Mucosa of rectum (tissue), 2 donors: Measurements from ENCODE around the gene LIPI.
"Not testable (repeated sequence)": the region's sequence is repeated elsewhere in the genome, so short reads cannot be mapped to it uniquely, and the experiment has no call there.

Source experiments
- H3K27ac ChIP-seq, 2 donors: one replicate each; pipeline ENCODE4 v1.7.0; 2013; ENCODE audit warnings: inconsistent platforms in 2 of 2, low read depth in 2 of 2, low read length in 2 of 2
- H3K27me3 ChIP-seq, 2 donors: one replicate each; pipeline ENCODE4 v1.7.0; 2013; ENCODE audit warnings: low read length in 2 of 2; ENCODE audit not compliant: control insufficient read depth in 2 of 2, insufficient read depth in 2 of 2
- H3K36me3 ChIP-seq, 2 donors: one replicate each; pipeline ENCODE4 v1.7.0; 2013; ENCODE audit warnings: low read length in 2 of 2; ENCODE audit not compliant: control insufficient read depth in 2 of 2, insufficient read depth in 2 of 2
- H3K4me1 ChIP-seq, 2 donors: one replicate each; pipeline ENCODE4 v1.7.0; 2013; ENCODE audit warnings: low read length in 2 of 2, mild to moderate bottlenecking in 1 of 2; ENCODE audit not compliant: control insufficient read depth in 2 of 2, insufficient read depth in 2 of 2
- H3K4me3 ChIP-seq, 2 donors: one replicate each; pipeline ENCODE4 v1.7.0; 2013; ENCODE audit warnings: low read length in 2 of 2
- H3K9ac ChIP-seq, 2 donors: one replicate each; pipeline ENCODE4 v1.7.0; 2013; ENCODE audit warnings: low read length in 2 of 2, low read depth in 1 of 2, mild to moderate bottlenecking in 1 of 2
- H3K9me3 ChIP-seq, 2 donors: one replicate each; pipeline ENCODE4 v1.7.0; 2013; ENCODE audit warnings: low read length in 2 of 2; ENCODE audit not compliant: control insufficient read depth in 2 of 2
- donor health status: healthy.
- donor health status: Normal muscosa, but diverticular disease.

Gene LIPI

DNA sequence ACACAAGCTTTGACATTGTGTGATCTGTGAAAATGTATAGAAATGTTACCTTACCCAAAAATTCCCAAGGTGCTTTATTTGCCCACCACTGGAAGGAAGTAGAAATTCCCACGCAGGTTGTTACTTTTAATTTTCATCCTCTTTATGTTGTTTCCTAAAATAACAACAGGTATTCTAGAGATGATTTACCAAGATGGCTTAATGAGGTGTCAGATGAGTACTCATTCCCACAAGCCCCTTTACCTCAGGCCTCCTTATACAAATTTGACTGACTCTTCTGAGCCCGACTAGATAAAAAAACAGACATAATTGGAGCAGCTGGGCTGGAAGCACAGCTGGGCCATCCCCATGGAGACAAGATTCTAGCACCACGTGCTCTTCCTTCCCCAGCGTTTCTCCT is 114.6 kb downstream of the LIPI start:
- Histone ChIP-seq H3K27me3 (no peaks in the 10 kb centered on the region), H3K36me3 (no peaks in the 10 kb centered on the region), H3K9ac (no peak overlapping the region), H3K4me3 (no peak overlapping the region), H3K27ac (no peak overlapping the region), H3K4me1 (no peaks in the 10 kb centered on the region), H3K9me3 (no peaks in the 10 kb centered on the region)

- Histone ChIP-seq H3K4me3 (no peak overlapping the region), H3K27ac (no peak overlapping the region), H3K4me1 (no peaks in the 10 kb centered on the region), H3K9me3 (no peaks in the 10 kb centered on the region), H3K27me3 (no peaks in the 10 kb centered on the region), H3K9ac (no peak overlapping the region), H3K36me3 (no peaks in the 10 kb centered on the region)
These were observed 115.7 kb downstream of the LIPI start for GRCh38 chr21:14095056-14095455.

DNA sequence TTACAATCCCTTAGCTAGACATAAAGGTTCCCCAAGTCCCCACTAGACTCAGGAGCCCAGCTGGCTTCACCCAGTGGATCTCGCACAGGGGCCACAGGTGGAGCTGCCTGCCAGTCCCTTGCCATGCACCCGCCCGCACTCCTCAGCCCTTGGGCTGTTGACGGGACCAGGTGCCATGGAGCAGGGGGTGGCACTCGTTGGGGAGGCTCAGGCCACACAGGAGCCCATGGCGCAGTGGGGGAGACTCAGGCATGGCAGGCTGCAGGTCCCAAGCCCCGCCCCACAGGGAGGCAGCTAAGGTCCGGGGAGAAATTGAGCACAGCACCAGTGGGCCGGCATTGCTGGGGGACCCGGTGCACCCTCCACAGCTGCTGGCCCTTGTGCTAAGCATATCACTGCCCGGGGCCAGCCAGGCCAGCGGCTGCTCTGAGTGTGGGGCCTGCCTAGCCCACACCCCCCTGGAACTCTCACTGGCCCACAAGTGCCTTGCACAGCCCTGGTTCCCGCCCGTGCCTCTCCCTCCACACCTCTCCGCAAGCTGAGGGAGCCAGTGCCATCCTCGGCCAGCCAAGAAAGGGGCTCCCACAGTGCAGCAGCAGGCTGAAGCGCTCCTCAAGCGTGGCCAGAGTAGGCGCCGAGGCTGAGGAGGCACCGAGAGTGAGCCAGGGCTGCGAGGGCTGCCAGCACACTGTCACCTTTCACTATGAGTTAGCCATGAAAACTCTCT is 117.8 kb downstream of the LIPI start:
- Histone ChIP-seq H3K27ac (no peak overlapping the region), H3K27me3 (no peaks in the 10 kb centered on the region), H3K4me1 (no peaks in the 10 kb centered on the region), H3K9ac (no peak overlapping the region), H3K4me3 (no peak overlapping the region), H3K36me3 (no peaks in the 10 kb centered on the region), H3K9me3 (no peaks in the 10 kb centered on the region)

GRCh38 chr21:14090184-14090583 is 120.6 kb downstream of the LIPI start:
- not testable (repeated sequence) for H3K27ac ChIP-seq

GRCh38 chr21:14088391-14088790 is 122.4 kb downstream of the LIPI start:
- Histone ChIP-seq H3K4me3 (no peak overlapping the region), H3K27ac (no peak overlapping the region), H3K27me3 (no peaks in the 10 kb centered on the region), H3K9me3 (no peaks in the 10 kb centered on the region), H3K9ac (no peak overlapping the region), H3K4me1 (no peaks in the 10 kb centered on the region), H3K36me3 (no peaks in the 10 kb centered on the region)

More at GRCh38 chr21:14090184-14090583, 120.6 kb downstream of the LIPI start:
- not testable (repeated sequence) for H3K36me3 ChIP-seq, H3K4me1 ChIP-seq, H3K27me3 ChIP-seq, H3K9ac ChIP-seq, H3K9me3 ChIP-seq, H3K4me3 ChIP-seq

DNA sequence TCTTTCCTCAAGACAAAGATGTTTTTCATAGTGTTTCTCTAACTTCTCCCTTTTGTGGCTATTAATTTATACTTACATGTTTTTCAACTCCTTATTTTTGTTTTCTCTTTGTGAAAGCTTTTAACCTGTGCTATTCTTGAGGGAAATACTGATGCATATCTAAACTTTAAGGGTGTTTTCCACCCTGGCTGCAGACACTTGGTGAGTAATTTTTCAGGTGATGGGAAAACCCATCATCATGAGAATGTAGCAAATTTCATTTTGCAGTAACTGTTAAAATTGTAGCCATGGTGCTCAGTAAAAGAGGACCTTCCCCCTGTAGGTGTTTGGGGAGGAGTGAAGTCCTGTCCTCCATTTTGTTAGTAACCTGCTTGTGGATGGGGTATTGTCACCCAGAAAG is 124.2 kb downstream of the LIPI start:
- no peak overlapping the region for H3K9ac ChIP-seq
- H3K27me3 ChIP-seq, result no peaks in the 10 kb centered on the region
- no peak overlapping the region for H3K4me3 ChIP-seq
- no peaks in the 10 kb centered on the region for H3K4me1 ChIP-seq
- no peaks in the 10 kb centered on the region for H3K9me3 ChIP-seq
- no peak overlapping the region for H3K27ac ChIP-seq
- H3K36me3 ChIP-seq, result no peaks in the 10 kb centered on the region

DNA sequence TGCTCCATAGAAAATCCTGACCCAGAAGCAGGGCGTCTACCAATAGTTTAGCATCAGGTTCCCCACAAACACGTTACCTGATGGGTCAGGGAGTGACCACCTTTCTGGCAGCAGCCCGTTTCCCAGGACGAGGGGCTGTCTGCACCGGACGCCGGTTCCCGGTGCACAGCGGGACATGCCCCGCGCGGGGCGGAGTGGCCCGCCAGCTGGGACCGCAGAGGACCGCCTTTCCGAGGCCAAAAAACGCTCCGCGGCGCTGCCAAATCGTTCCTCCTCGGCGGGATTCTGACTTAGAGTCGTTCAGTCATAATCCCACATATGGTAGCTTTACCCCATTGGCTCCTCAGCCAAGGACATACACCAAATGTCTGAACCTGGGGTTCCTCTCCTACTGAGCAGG is 126.1 kb downstream of the LIPI start:
- no peaks in the 10 kb centered on the region for H3K36me3 ChIP-seq
- no peak overlapping the region for H3K27ac ChIP-seq
- no peak overlapping the region for H3K9ac ChIP-seq
- H3K9me3 ChIP-seq, result no peaks in the 10 kb centered on the region
- H3K27me3 ChIP-seq, result no peaks in the 10 kb centered on the region
- no peaks in the 10 kb centered on the region for H3K4me1 ChIP-seq
- H3K4me3 ChIP-seq, result no peak overlapping the region

GRCh38 chr21:14084068-14084501 is 126.7 kb downstream of the LIPI start:
- no peaks in the 10 kb centered on the region for H3K4me1 ChIP-seq
- H3K9me3 ChIP-seq, result no peaks in the 10 kb centered on the region
- H3K27ac ChIP-seq, result no peak overlapping the region
- no peak overlapping the region for H3K4me3 ChIP-seq
- H3K36me3 ChIP-seq, result no peaks in the 10 kb centered on the region
- H3K27me3 ChIP-seq, result no peaks in the 10 kb centered on the region
- H3K9ac ChIP-seq, result no peak overlapping the region

GRCh38 chr21:14080764-14081096 is 130.0 kb downstream of the LIPI start:
- H3K9me3 ChIP-seq, result no peaks in the 10 kb centered on the region
- H3K36me3 ChIP-seq, result no peaks in the 10 kb centered on the region

GRCh38 chr21:14080040-14080763 is 130.6 kb downstream of the LIPI start:
- H3K4me1 ChIP-seq, result no peaks in the 10 kb centered on the region
- H3K36me3 ChIP-seq, result no peaks in the 10 kb centered on the region
- no peaks in the 10 kb centered on the region for H3K9me3 ChIP-seq
- H3K9ac ChIP-seq, result no peak overlapping the region
- no peaks in the 10 kb centered on the region for H3K27me3 ChIP-seq
- no peak overlapping the region for H3K4me3 ChIP-seq
- H3K27ac ChIP-seq, result no peak overlapping the region

More at GRCh38 chr21:14080764-14081096, 130.0 kb downstream of the LIPI start:
- Histone ChIP-seq H3K27ac (no peak overlapping the region), H3K9ac (no peak overlapping the region), H3K4me3 (no peak overlapping the region), H3K4me1 (no peaks in the 10 kb centered on the region), H3K27me3 (no peaks in the 10 kb centered on the region)
